GM21390 (cell line): ENCODE data around the gene ATP2B2.

ENCODE experiments used
- ATAC-seq: cut with Tn5 transposase; IDR thresholded peaks from one replicate; pipeline ENCODE4 v1.9.1; 2021; ENCODE audit not compliant: unreplicated experiment

ATP2B2 gene

DNA sequence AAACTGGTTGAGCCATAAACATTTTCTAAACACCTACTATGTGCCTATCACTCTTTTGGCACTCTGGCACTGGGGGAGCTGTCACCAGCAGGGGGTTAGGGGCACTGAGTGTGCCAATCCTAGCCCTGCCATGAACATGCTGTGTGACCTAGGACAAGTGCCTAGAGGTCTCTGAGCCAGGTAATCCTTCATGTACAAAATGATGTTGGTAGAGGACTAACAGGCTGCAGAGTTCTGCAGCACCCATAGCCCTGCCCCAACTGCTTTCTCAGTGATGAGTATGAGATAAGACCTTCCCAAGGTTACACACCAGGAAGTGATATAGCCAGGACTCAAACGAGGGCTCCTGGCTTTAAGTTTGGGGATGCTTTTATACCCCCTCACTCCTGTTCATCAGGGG is 99.6 kb downstream of the ATP2B2 start:
- no peak for ATAC-seq

DNA sequence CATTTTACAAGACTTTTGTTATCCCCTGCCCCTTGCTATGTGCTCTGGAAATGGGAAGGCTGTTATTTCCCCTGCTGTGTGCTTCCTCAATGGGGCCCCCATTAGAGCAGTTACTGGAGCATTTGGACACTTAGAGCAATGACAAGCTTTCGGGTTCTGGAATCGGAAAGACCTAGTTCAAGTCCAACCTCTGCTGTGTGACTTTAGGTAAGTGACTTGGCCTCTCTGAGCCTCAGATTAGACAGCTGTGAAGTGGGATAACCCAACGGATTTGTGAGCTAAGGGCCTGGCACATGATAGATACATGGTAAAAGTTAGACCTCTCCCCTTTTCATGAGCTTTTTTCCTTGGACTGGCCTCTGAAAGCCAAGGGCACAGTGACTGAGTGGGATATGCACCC is 100.5 kb downstream of the ATP2B2 start:
- no peak for ATAC-seq

DNA sequence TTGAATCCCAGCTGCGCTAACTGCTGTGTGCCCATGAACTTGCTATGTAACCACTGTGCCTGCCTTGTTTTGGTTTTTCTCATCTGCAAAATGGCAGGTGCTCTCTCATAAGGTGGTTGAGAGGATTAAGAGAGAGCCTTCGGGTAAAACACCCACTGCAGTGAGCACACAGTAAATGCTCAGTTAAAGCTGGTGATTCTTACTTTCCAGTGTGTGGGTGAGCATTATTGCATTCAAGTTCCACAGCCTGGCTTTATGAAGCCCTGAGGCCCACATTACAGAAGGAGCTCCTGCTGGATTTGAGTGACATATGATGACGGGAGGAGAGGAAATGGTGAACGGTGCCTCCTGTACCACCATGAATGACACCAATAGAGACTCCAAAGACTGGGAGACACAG is 101.0 kb downstream of the ATP2B2 start:
- ATAC-seq = no peak

DNA sequence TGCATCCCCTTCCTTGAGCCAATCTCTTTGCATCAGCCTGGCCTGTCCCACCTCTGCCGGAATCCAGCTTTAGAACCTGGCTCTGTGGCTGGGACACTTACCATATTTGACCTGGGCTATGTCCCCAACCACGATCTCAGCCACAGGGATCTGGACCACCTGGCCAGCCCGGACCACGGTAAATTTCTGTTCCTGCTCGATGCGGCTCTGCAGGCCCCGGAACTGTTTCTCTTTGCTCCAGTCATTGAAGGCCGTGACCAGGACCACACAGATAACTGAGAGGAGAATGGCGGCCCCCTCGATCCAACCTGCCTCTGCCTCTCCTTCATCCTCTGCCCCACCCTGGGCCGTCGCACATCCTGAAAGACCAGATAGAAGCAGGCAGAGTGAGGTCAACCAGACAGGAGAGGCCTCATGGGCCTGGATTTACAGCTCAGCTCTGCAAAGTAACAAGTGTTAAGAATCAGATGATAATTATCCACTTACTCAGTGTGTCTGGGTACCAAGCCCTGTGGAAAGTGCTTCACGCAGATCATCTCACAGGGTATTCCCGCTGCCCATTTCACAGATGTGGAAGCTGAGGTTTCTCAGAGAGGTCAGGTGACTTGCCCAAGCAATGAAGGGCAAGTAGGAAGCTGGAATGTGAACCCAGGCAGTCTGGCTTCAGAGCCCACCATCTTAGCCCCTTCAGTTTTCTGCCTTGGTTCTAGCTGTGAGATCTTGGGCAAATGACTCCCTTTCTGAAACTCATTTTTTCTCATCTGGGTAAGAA is 103.2 kb downstream of the ATP2B2 start:
- ATAC-seq = no peak

DNA sequence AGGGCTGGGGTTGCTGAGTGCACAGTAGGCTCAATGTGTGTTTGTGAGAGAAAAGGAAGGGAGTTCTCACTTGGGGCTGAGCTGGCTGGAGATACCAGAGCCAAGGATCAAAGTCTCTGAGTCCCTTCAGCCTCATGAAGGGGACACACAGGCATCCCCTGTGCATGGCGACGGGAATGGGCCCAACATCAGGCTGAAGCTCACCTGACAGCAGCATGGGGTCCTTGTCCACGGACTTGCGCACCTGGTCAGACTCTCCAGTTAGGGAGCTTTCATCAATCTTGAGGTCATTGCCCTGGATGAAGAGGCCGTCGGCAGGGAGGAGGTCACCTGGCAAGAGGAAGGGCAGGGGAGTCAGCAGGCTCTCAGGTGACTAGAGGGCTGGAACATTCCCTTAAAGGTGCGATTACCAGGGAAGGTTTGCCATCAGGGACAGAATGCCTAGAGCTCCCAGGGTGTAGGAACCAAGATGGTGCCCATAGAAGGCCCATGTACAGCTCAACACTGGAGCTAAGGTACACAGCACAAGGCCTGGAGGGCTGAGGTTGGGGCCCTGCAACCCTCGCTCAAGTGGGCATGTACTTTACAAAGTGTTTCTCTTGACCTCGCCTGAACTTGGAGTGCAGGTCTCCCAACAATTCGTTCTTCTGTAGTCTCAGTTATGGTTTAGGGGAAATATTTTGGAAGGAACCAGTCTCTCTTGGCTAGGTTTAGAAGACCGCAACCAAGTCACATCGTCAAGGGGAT is 104.5 kb downstream of the ATP2B2 start:
- no peak for ATAC-seq

DNA sequence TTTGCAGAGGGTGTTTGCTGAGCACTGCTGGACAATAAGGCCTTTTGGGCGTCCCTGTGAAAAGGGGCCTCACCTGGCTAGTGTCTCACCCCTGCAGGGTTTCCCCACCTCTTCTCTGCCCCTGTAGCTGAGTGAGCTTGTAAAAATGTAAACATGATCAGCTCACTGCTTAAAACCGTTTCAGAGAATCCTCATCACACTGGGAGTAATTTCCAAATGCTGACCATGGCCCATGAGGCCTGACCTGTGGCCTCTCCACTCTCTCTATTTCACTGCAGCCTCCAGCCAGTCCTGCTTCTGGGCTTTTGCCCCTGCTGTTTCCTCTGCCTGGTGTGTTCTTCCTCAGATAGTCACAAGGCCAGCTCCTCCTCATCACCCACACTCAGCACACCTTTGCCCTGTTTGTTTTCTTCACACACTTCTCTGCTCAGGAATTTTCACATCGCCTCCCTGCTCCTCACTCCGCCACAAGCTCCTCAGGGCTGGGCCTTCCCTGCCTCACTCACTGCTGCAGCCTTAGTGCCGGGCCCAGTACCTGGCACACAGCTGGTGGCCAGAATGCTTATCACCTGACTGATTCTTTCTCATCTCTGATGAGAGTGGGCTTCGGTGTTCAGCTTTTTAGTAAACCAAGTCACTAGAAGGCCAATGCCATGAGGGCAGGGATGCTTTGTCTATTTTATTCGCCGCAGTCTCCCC is 105.2 kb downstream of the ATP2B2 start:
- no peak for ATAC-seq

DNA sequence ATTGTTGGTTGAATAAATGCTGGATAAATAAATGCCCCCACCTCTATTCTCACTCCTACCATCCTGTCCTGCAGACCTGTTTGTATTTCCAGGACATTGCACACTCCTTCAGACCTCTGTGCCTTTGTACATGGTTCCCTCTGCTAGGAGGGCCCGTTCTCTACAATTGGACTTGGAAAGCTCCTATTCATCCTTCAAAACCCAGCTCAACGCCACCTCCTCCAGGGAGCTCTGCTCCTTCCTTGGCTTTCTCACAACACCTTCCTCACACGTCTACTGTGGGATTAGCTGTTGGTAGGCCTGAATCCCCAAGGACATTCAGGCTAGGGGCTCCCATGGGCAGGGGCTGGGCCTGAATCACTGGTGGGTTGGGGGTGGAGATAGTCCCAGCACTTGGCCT is 105.8 kb downstream of the ATP2B2 start:
- no peak for ATAC-seq

DNA sequence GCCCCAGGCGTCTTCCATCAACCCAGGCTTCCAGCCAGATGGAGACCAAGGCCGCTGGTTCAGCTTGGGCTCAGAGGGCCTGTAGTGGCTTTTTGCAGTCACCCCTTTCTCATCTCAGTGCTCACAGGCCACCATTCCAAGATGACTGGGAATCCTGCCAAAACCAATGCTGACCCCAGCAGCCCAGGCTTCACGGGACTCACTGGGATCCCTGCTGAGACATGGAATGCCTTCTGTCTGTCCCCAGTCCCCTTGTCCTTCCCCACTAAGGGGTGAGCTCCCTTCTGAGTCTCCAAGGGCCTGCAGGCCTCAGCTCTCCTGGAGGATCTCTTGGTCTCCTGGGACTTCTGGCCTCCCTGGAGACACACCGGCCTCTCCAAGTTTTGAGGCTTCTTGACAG is 107.0 kb downstream of the ATP2B2 start:
- ATAC-seq = no peak

DNA sequence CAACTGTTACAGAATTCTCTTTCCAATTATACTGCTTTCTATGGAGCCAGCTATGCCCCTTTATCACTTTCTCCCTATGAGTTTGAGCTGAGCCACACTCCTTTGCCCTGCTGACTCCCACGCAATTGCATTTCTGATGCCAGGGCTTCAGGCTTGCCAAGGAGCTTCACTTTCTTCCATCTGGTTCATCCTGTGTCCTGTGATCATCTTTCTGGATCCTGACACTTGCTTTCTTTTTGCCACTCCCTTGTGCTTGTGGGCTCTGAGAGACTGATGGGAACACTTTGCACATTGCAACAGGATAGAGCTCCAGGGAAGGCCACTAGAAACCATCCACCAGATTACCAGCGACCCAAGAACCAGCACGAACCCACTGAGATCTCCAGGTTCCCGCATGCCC is 107.5 kb downstream of the ATP2B2 start:
- ATAC-seq = no peak

DNA sequence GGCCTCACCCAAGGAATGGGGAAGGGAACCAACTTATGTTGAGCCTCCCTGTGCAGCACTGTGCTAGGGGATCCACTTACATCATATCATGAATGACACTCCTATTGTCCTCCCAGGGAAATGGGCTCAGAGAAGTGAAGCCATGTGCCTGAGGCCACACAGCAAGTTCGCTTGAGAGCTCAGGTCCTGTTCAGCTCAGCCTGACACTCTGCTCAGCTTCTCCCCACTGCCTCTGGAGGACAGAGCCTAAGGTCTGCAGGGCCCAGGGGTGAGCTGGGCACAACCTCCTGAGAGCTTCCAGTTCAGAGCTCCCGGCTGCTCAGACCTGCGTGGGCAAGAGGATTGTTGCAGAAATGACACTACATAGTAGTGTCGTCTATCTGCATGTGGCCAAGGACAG is 108.5 kb downstream of the ATP2B2 start:
- ATAC-seq = no peak

DNA sequence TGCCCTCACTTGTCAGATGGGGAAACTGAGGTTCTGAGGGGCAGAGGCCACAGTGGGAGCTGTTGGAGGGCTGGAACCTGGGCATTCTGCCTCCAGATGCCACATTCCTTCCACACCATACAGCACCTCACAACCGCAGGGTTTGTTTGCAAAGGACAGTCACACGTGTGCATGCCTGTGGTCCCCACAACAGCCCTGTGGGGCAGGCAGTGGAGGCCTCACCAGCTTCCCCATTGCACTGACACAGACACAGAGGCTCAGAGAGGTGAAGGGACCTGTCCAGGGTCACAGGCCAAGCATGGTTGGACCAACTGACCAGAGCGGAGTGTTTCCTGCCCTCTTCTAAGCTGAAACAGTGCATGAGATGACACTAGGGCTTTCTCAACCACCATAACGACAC is 109.3 kb downstream of the ATP2B2 start:
- no peak for ATAC-seq

DNA sequence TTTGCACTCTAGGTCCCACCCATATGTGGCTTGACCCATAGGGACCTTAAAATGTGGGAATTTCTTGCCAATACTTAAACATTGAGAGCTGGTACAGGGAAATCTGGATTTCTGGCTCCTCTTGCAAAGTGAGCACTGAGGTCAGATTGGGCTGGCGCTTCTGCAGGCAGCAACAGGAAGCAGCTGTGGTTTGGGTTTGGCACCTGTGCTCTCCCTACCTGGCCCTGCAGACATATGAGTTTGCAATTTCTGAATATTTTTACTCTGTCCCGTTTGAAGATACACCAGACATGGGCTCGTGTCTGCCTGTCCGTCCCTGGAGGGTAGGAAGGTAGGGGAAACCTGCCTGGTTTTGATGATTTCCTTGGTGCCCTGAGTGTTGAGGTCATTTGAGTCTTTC is 109.7 kb downstream of the ATP2B2 start:
- ATAC-seq = no peak

DNA sequence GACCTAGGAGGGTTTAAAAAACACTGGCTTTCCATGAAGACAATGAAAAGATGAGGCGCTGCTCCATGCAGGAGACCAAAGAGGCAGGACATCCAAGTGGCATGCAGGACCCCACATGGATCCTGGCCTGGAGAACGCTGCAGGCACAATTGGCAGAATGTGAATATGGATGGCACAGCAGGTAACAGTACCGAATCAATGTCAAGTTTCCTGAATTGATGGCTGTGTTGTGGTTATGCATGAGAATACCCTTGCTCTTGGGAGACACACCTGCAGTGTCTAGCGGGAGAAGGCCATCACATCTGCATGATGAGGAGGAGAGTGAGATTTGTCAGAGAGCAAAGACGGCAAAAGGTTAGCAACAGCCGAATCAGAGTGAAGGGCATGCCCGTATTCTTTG is 110.2 kb downstream of the ATP2B2 start:
- ATAC-seq = no peak

DNA sequence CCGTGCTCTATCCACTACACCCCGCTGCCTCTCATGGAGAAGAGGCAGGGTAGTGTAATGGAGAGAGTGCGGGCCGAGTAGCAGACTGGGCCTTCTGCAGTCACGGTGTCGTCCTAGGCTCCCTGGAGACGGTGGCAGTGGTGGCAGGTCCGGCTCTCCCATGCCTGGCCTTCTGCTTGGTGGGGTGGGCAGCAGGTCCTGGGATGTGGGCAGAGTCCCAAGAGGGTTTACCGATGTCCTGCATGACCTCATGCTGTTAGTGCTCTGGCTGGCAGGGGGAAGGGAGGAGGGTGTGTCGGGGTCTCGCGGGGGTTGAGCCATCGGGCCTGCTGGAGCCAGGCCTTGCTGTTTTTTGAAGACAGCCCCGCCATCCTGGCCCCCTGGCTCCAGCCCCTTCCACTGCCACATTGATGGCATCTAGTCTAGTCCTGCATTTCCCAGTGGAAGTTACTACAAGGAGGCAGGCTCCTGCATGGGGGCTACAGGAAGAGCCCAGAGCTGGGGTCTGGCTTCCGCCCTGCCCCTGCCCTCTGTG is 110.8 kb downstream of the ATP2B2 start:
- ATAC-seq = no peak

DNA sequence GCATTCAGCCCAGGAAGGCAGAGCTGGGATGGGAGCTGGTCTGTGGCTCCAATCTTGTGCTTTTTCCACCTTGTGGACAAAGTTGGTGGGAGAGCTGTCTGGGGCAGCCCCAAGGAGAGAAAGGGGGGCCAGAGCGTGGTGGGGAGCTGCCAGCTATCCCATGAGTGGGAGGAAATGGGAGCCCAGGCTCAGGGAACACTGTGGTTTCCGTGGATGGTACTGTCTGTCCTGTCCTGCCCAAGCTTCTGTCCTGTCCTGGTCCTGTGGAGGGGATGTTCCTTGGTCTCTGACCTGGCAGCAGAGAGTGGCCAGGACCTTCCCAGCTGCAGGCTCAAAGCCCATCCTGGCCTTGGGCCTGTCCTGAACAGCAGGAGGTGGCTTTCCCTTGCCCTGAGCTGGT is 111.9 kb downstream of the ATP2B2 start:
- ATAC-seq = no peak

DNA sequence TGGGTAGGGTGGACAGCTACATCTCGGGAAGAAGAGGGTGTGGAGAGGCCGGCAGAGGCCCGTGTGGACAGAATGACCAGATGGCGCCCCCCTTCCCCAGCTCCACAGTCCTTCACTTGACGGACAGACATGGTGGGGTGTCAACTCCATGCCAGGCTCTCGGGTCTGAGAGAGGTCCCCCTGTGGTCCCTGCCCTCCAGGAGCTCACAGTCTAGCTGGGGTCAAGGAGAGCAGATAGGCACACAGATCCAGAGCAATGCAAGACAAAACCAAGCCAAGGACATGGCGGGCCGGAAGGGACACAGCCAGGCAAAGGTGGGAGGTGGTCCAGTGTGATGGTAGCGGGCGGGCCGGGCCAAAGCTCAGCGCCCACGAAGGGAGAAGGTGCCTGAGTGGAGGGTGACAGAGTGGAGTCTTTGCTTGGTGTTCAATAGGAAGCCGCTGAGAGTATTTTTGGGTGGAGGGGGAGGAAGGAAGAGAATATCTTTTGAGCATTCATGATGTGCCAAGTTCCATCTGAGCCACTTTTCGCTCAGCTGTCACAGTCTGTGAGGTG is 112.4 kb downstream of the ATP2B2 start:
- no peak for ATAC-seq

DNA sequence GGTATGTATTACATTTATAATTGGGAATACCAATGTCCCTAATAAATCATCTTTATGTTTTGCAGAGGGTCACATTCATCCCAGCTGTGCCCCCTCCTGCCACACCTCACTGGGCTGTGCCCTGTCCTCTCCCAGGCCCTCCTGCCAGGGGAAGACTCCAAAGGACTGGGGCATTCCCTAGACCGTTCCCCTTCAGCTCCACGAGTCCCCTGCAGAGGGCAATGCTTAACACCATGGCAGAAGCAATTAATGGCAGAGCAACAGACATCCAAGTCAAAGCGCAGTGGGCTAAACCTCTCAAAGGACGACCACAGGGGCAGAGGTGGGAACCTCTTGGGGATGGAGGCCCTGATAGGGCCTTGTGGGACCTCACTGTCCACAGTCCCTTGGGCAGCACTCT is 113.1 kb downstream of the ATP2B2 start:
- ATAC-seq = no peak

DNA sequence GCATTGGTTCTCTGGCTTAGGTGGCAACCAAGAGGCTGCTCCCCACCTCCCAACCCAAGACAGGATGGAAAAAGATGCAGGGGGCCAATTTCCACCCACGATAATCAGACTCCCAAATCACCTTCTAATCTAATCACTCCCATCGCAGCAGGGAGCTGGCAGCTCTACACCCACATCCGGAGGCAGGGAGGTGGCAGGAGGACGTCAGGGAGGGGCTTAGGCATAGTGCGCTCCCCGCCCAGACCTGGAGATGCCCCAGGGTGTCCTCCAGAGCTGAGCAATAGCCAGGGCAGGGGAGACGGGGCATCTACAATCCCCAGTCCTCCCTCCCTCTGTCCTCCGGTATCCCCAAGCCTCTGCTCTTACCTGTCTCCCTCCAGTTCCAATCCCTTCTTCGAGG is 114.0 kb downstream of the ATP2B2 start:
- ATAC-seq = no peak

DNA sequence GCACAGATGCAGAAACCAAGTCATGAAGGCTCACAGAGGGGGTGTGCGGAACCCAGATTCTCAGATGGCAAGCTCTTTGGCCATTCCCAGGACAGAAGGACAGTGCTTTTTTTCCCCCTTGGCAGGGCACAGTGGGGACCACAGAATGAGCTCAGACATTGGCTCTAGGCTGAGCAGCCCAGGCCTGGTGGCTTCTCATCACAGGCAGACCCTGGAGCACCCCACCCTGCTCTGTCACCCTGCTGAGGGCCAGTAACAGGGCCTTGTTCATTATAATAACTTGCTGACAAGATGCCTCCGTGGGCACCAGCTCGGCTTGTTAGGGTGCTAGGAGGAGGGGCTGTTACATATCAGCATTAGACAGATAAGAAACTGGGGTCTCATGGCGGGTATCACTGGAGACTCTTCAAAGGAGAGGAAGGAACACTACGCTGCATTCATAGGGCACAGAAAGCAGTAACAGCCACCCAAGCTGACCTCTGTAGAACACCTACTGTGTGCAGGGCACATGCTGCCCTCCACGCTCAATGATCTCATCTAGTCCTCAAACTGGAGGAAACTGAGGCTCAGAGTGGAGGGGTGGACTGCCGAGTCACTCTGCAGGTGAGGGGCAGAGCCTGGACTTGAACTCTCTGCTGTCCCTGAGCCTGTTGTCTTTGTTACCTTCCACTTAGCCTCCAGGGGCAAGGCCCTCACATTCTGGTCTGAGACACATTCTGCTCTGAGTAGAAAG is 114.6 kb downstream of the ATP2B2 start:
- no peak for ATAC-seq

DNA sequence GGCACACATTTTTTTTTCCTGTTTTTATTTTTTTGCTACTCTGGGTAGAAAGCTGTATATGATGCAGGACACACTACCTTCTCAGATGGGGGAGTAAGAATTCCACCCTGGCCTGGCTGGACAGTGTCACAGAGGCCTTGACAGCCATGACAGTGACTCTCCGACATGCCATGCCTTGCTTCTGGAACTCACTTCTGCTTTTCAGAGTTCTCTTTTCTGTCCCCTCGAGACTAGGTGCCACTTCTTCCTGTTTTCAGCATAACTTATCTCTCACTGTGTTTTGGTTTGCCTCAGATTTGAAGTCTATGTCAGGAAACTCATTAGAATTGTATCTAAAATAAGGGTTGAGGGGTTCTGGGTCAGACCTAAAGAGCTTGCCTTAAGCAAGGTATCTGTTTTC is 115.4 kb downstream of the ATP2B2 start:
- ATAC-seq = no peak

DNA sequence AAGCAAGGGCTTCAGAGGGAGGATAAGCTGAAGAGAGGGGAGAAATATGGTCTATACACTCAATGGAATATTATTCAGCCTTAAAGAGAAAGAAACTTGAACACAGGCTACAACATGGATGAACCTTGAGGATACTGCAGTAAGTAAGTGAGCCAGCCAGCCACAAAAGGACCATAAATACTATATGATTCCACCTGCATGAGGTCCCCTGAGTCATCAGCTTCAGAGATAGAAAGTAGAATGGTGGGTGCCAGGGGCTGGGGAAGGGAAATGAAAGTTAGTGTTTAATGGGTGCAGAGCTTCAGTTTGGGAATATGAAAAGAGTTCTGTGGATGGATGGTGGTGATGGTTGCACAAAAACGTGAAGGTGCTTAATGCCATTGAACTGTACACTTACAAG is 116.0 kb downstream of the ATP2B2 start:
- no peak for ATAC-seq
